ENCODE results near the gene DRC1.

DNA sequence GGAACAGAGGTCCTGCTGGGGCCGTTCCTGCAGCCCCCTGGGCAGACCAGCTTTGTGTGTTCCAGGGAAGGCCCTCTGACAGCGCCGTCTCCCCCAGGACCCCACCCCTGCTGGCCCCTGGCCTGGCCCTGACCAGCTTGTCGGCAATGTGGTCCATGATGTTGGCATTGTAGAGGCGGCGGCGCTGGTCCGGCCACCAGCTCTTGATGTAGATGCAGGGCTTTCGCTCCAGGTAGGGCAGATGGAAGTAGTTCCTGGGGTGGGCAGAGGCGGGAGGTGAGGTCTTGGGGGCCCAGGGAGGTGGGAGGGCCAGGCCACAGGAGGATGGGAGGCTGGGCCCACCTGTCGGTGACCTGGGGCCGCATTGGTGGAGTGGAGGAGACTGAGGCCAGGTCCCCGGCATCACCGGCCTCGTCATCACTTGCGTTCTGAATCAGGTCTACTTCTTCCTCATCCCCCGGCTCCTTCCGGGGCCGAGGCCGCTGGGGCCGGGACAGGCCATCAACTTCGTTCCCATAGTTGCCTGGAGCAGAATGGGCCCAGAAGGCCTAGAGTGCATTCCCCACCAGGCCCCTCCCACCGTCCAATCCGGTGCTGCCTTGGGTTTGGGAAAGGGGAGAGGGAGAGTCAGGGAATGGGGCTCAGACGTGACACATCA is 77.5 kb downstream of the DRC1 start:
- TF ChIP-seq CEBPB (IDR thresholded peaks at IDR 0.05; ENCODE audit: low read depth, low read length) (no peak), MAFK (IDR thresholded peaks at IDR 0.05; ENCODE audit: low read depth, low read length) (no peak), MAZ (IDR thresholded peaks at IDR 0.05; ENCODE audit: borderline replicate concordance, low read depth, low read length) (no peak), MXI1 (IDR thresholded peaks at IDR 0.05; ENCODE audit: borderline replicate concordance, low read depth, low read length) (no peak), RFX5 (IDR thresholded peaks at IDR 0.05; ENCODE audit: low read depth, low read length) (no peak), CHD1 (IDR thresholded peaks at IDR 0.05; ENCODE audit: low read depth, low read length) (no peak), POLR2A (IDR thresholded peaks at IDR 0.05; ENCODE audit: low read depth, low read length) (no peak), NFE2L2 (IDR thresholded peaks at IDR 0.05; ENCODE audit: low read depth, low read length) (no peak), SMC3 (IDR thresholded peaks at IDR 0.05; ENCODE audit: low read depth, low read length) (no peak), FOS (IDR thresholded peaks at IDR 0.05; ENCODE audit: low read depth, low read length) (no peak)
- TF ChIP-seq, protein P1, sequence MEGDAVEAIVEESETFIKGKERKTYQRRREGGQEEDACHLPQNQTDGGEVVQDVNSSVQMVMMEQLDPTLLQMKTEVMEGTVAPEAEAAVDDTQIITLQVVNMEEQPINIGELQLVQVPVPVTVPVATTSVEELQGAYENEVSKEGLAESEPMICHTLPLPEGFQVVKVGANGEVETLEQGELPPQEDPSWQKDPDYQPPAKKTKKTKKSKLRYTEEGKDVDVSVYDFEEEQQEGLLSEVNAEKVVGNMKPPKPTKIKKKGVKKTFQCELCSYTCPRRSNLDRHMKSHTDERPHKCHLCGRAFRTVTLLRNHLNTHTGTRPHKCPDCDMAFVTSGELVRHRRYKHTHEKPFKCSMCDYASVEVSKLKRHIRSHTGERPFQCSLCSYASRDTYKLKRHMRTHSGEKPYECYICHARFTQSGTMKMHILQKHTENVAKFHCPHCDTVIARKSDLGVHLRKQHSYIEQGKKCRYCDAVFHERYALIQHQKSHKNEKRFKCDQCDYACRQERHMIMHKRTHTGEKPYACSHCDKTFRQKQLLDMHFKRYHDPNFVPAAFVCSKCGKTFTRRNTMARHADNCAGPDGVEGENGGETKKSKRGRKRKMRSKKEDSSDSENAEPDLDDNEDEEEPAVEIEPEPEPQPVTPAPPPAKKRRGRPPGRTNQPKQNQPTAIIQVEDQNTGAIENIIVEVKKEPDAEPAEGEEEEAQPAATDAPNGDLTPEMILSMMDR (conservative IDR thresholded peaks at IDR 0.05; ENCODE audit: low read depth, low read length): no peak
- TF ChIP-seq, protein P2, sequence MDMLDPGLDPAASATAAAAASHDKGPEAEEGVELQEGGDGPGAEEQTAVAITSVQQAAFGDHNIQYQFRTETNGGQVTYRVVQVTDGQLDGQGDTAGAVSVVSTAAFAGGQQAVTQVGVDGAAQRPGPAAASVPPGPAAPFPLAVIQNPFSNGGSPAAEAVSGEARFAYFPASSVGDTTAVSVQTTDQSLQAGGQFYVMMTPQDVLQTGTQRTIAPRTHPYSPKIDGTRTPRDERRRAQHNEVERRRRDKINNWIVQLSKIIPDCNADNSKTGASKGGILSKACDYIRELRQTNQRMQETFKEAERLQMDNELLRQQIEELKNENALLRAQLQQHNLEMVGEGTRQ (IDR thresholded peaks at IDR 0.05; ENCODE audit: low read depth, low read length): no peak
- TF ChIP-seq, protein P3, sequence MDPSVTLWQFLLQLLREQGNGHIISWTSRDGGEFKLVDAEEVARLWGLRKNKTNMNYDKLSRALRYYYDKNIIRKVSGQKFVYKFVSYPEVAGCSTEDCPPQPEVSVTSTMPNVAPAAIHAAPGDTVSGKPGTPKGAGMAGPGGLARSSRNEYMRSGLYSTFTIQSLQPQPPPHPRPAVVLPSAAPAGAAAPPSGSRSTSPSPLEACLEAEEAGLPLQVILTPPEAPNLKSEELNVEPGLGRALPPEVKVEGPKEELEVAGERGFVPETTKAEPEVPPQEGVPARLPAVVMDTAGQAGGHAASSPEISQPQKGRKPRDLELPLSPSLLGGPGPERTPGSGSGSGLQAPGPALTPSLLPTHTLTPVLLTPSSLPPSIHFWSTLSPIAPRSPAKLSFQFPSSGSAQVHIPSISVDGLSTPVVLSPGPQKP (IDR thresholded peaks at IDR 0.05; ENCODE audit: borderline replicate concordance, low read depth, low read length): no peak
